Measurements from ENCODE around the gene CHRM1. TPM values are rescaled to one million over a fixed set of nuclear protein-coding genes. Genes with fewer than 3 reads are reported as not detected.
A peak's percentile ranks its signal among the peaks of the same experiment; 100 is the strongest.

CHRM1 gene
- total RNA-seq, 2 donors from 2014 or later: 1.2 to 1.8 TPM

GRCh38 chr11:62912268-62912667 lies 8.9 kb downstream of the CHRM1 start:
- intact Hi-C loops (cut with DNase I): no loop called here
- no peak for DNase-seq
- Histone ChIP-seq H3K27me3 (no peaks in the 10 kb centered on the region), H3K9ac (ENCODE audit: low read depth in 2 of 2, low read length in 2 of 2) (no peak overlapping the region), H3K36me3 (no peaks in the 10 kb centered on the region), H3K9me3 (no peaks in the 10 kb centered on the region), H3K4me1 (no peaks in the 10 kb centered on the region), H3K4me3 (no peak overlapping the region), H3K27ac (no peak overlapping the region)
- TF ChIP-seq CTCF (IDR thresholded peaks at IDR 0.05): no peak

GRCh38 chr11:62911137-62912130 lies 9.7 kb downstream of the CHRM1 start:
- Histone ChIP-seq H3K36me3 (no peaks in the 10 kb centered on the region), H3K4me3 (no peak overlapping the region), H3K27me3 (no peaks in the 10 kb centered on the region), H3K27ac (no peak overlapping the region), H3K9ac (ENCODE audit: low read depth in 2 of 2, low read length in 2 of 2) (no peak overlapping the region), H3K9me3 (no peaks in the 10 kb centered on the region), H3K4me1 (no peaks in the 10 kb centered on the region)
- intact Hi-C loops (cut with DNase I): no loop called here
- no peak for TF ChIP-seq CTCF (IDR thresholded peaks at IDR 0.05)
- no peak for DNase-seq

GRCh38 chr11:62910141-62910882 lies 10.9 kb downstream of the CHRM1 start:
- intact Hi-C loops (cut with DNase I): no loop called here
- Histone ChIP-seq H3K4me1 (no peaks in the 10 kb centered on the region), H3K36me3 (no peaks in the 10 kb centered on the region), H3K9me3 (no peaks in the 10 kb centered on the region), H3K27me3 (no peaks in the 10 kb centered on the region), H3K9ac (ENCODE audit: low read depth in 2 of 2, low read length in 2 of 2) (no peak overlapping the region), H3K4me3 (no peak overlapping the region), H3K27ac (no peak overlapping the region)
- no peak for DNase-seq
- TF ChIP-seq CTCF (IDR thresholded peaks at IDR 0.05): no peak

GRCh38 chr11:62909107-62909894 lies 11.9 kb downstream of the CHRM1 start:
- Histone ChIP-seq H3K36me3 (no peaks in the 10 kb centered on the region), H3K4me1 (no peaks in the 10 kb centered on the region), H3K9me3 (no peaks in the 10 kb centered on the region), H3K9ac (ENCODE audit: low read depth in 2 of 2, low read length in 2 of 2) (peak overlapping the region in 1 of 2 donors; percentile 43), H3K27ac (no peak overlapping the region), H3K4me3 (no peak overlapping the region), H3K27me3 (no peaks in the 10 kb centered on the region)
- DNase-seq: peak; percentile 91
- intact Hi-C loops (cut with DNase I): loop anchor here (5.0 kb wide), 1 partner anchor 303 kb away; no protein-coding TSS in a partner anchor
- TF ChIP-seq CTCF (IDR thresholded peaks at IDR 0.05): peak; percentile 47

All from colonic mucosa (tissue), 4 donors.